ENCODE measurements around the gene PITPNM3. TPM values are rescaled to one million over a fixed set of nuclear protein-coding genes. Genes with fewer than 3 reads are reported as not detected.

PITPNM3 gene
- total and polyA plus RNA-seq, 2 of the 13 experiments (the other 11 are each of a cell fraction or from before 2014, with no cell fraction given): 0.13 to 0.29 TPM

GRCh38 chr17:6554342-6554741 is 2.0 kb downstream of the PITPNM3 start:
- no peak overlapping the region for H2AFZ ChIP-seq (ENCODE audit: low read length)
- ATAC-seq (no peak), FAIRE-seq (no peak), DNase-seq (ENCODE audit: low spot score) (no peak)
- WGBS (ENCODE audit: low lambda C conversion rate): 84% methylated on average over 4 of the region's 4 CpGs
- no peak overlapping the region for H3K27ac ChIP-seq (ENCODE audit: extremely low read length, insufficient read depth, low read length)
- H3K36me3 ChIP-seq (replicated peaks in 1 of 2; ENCODE audit: control insufficient read depth in 1 of 2, insufficient read depth in 2 of 2, low read length in 2 of 2): no peaks in the 10 kb centered on the region
- H3K9me3 ChIP-seq (ENCODE audit: low read length): no peaks in the 10 kb centered on the region
- no TSS peak for BruUV-seq (replicated peaks)
- H3K4me3 ChIP-seq (replicated peaks in 1 of 3; ENCODE audit: insufficient read depth in 1 of 3, low read depth in 2 of 3, low read length in 3 of 3): no peak overlapping the region
- H3K4me2 ChIP-seq (ENCODE audit: low read depth, low read length): no peak overlapping the region
- ChIA-PET POLR2A (no interaction called here), CTCF (ENCODE audit: low intra/inter-chr PET ratio, low total read pairs) (no interaction called here)
- intact Hi-C loops (cut with micrococcal nuclease; ENCODE audit: unreplicated experiment): loop anchor here (10.0 kb wide), 1 partner anchor 80 kb away; no protein-coding TSS in a partner anchor
- no peak overlapping the region for H3K9ac ChIP-seq (ENCODE audit: insufficient read depth, low read depth, low read length)
- in situ Hi-C loops (cut with HindIII; ENCODE audit: extremely low pct_ligation_motif_present, low pct_unique_long_range_greater_than_20kb): no loop called here
- TF ChIP-seq ZNF781 (CRISPR knock-in tag; IDR thresholded peaks at IDR 0.05; ENCODE audit: borderline replicate concordance, not compliant biosample characterization) (no peak), ZHX1 (CRISPR knock-in tag; IDR thresholded peaks at IDR 0.05; ENCODE audit: low read depth) (no peak), POGZ (CRISPR knock-in tag; IDR thresholded peaks at IDR 0.05) (no peak), HNRNPUL1 (IDR thresholded peaks at IDR 0.05; ENCODE audit: low read depth, low read length) (no peak), ARID3A (IDR thresholded peaks at IDR 0.05; ENCODE audit: low read depth, low read length) (no peak), ZNF772 (CRISPR knock-in tag; IDR thresholded peaks at IDR 0.05) (no peak), ZNF674 (CRISPR knock-in tag; IDR thresholded peaks at IDR 0.05; ENCODE audit: low read depth) (no peak), CENPT (CRISPR knock-in tag; IDR thresholded peaks at IDR 0.05; ENCODE audit: low read depth) (no peak), ZSCAN21 (CRISPR knock-in tag; IDR thresholded peaks at IDR 0.05; ENCODE audit: borderline replicate concordance) (no peak), ZNF816 (CRISPR knock-in tag; IDR thresholded peaks at IDR 0.05; ENCODE audit: borderline replicate concordance) (no peak), CBFB (CRISPR knock-in tag; IDR thresholded peaks at IDR 0.05) (no peak), EED (CRISPR knock-in tag; IDR thresholded peaks at IDR 0.05) (no peak), ZC3H13 (CRISPR knock-in tag; IDR thresholded peaks at IDR 0.05) (no peak), HIVEP1 (CRISPR knock-in tag; IDR thresholded peaks at IDR 0.05) (no peak), ZKSCAN8 (CRISPR knock-in tag; IDR thresholded peaks at IDR 0.05; ENCODE audit: borderline replicate concordance) (no peak), ZNF30 (CRISPR knock-in tag; IDR thresholded peaks at IDR 0.05) (no peak)
- H3K79me2 ChIP-seq (ENCODE audit: insufficient read depth, low read length): no peaks in the 10 kb centered on the region
- no peaks in the 10 kb centered on the region for H4K20me1 ChIP-seq (ENCODE audit: insufficient read depth, low read length)
- H3K27me3 ChIP-seq (ENCODE audit: control insufficient read depth in 1 of 2, insufficient read depth in 2 of 2, low read length in 2 of 2): peaks cover 2 to 43% of the 10 kb centered on the region in 2 experiments
- H3K4me1 ChIP-seq (ENCODE audit: insufficient read depth, low read length): peaks cover 27% of the 10 kb centered on the region

Measured in HepG2 (cell line).